Endothelial cell of umbilical vein (primary cell): Measurements from ENCODE around the gene IL6R.

Experiments
- CTCF ChIP-seq, 2 donors: IDR thresholded peaks; 1 replicate in 1 of 2; 2 replicates in 1 of 2; pipeline ENCODE4 v1.5.1; 2011; ENCODE audit warnings: low read length in 2 of 2, mild to moderate bottlenecking in 2 of 2, moderate library complexity in 2 of 2, control low read depth in 1 of 2, inconsistent platforms in 1 of 2, low read depth in 1 of 2; ENCODE audit not compliant: insufficient read depth in 1 of 2; ENCODE audit errors: extremely low read depth in 1 of 2
- EZH2 ChIP-seq: IDR thresholded peaks from 2 replicates; pipeline ENCODE4 v1.6.1; 2012; ENCODE audit warnings: borderline replicate concordance, low read depth, mild to moderate bottlenecking, moderate library complexity, low read length, inconsistent platforms; ENCODE audit not compliant: severe bottlenecking
- JUN ChIP-seq: IDR thresholded peaks from 2 replicates; pipeline ENCODE4 v1.6.1; 2011; ENCODE audit warnings: borderline replicate concordance, low read depth; ENCODE audit not compliant: insufficient read length, insufficient read depth
- MAX ChIP-seq: IDR thresholded peaks from 2 replicates; pipeline ENCODE4 v1.6.1; 2011; ENCODE audit not compliant: insufficient read depth, insufficient read length
- MYC ChIP-seq: IDR thresholded peaks from one replicate; pipeline ENCODE4 v1.6.1; 2011; ENCODE audit warnings: mild to moderate bottlenecking, low read depth, low read length
- POLR2A ChIP-seq: IDR thresholded peaks from 2 replicates; pipeline ENCODE4 v1.6.1; 2012; ENCODE audit warnings: low read depth, mild to moderate bottlenecking, control low read depth, low read length
- POLR2AphosphoS5 ChIP-seq: IDR thresholded peaks from 2 replicates; pipeline ENCODE4 v1.6.1; 2012; ENCODE audit warnings: low read depth, mild to moderate bottlenecking, control low read depth, low read length, moderate library complexity; ENCODE audit not compliant: insufficient read depth

GRCh38 chr1:154403983-154404382, 1.2 kb upstream of the IL6R start:
- TF ChIP-seq EZH2 (no peak), CTCF (IDR thresholded peaks at IDR 0.05; ENCODE audit: extremely low read depth in 1 of 2, insufficient read depth in 1 of 2, low read depth in 1 of 2, low read length in 2 of 2) (no peak), MAX (no peak), POLR2A (no peak), POLR2AphosphoS5 (no peak), MYC (no peak), JUN (no peak)
